Left ventricle myocardium inferior (tissue), 1 donor: Measurements from ENCODE around the gene PLXNA2. TPM values are rescaled to one million over a fixed set of nuclear protein-coding genes. Genes with fewer than 3 reads are reported as not detected.
A peak's percentile ranks its signal among the peaks of the same experiment; 100 is the strongest.

Experiments used
- DNase-seq: peaks from one replicate; pipeline ENCODE4 v3.0.0-alpha.2; 2020
- H3K27ac ChIP-seq: fragments of 200-600 bp; replicated peaks from 2 replicates; pipeline ENCODE4 v1.8.0; 2021
- H3K27me3 ChIP-seq: fragments of 200-600 bp; 2 replicates; pipeline ENCODE4 v1.8.0; 2021; ENCODE audit warnings: low read depth
- H3K36me3 ChIP-seq: fragments of 200-600 bp; 2 replicates; pipeline ENCODE4 v1.8.0; 2021
- H3K4me1 ChIP-seq: fragments of 200-600 bp; 2 replicates; pipeline ENCODE4 v1.8.0; 2021
- H3K4me3 ChIP-seq: fragments of 200-600 bp; 2 replicates; pipeline ENCODE4 v1.8.0; 2021; ENCODE audit warnings: mild to moderate bottlenecking, moderate library complexity
- H3K9me3 ChIP-seq: fragments of 200-600 bp; replicated peaks from 2 replicates; pipeline ENCODE4 v1.8.0; 2021
- intact Hi-C: fragments of 100-400 bp; cut with micrococcal nuclease; formaldehyde crosslinking; loops from one replicate; pipeline ENCODE4 v1.11.0; 2022
- total RNA-seq: library from RNA; stranded (reverse); fragmentation: NEBNext Ultra II Directional; extraction: Animal tissue kit (Norgen Biotek cat#: 25700); gene quantifications from one replicate; pipeline ENCODE4 v1.2.1, GENCODE V29; 2021
- TF ChIP-seq, protein P1 (sequence below): fragments of 200-600 bp; IDR thresholded peaks from 2 replicates; pipeline ENCODE4 v1.8.0; 2021; ENCODE audit warnings: antibody characterized with exemption, mild to moderate bottlenecking, borderline replicate concordance
- donor health status: DM: no; HTN: yes; CAD: no; lungs with severe emphysema.

The PLXNA2 gene
- total RNA-seq, 1 donor from 2014 or later = 29.1 TPM

DNA sequence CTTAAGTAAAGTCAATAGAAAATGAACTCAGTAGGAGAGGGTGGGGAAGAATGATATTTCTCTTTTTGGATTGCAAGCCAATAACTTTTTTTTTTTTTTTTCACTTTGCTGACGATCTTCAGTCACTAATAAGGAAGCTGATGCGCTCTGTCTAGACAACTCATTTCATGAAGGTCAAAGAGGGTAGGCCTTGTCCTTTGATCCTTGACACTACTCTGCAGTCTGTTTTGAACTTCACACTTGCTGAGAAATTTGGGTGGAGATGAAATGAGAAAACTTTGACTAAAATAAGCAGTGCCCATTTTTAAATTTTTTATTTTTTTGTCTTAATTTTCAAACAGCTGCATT is 20.9 kb upstream of the PLXNA2 start:
- TF ChIP-seq, protein P1, sequence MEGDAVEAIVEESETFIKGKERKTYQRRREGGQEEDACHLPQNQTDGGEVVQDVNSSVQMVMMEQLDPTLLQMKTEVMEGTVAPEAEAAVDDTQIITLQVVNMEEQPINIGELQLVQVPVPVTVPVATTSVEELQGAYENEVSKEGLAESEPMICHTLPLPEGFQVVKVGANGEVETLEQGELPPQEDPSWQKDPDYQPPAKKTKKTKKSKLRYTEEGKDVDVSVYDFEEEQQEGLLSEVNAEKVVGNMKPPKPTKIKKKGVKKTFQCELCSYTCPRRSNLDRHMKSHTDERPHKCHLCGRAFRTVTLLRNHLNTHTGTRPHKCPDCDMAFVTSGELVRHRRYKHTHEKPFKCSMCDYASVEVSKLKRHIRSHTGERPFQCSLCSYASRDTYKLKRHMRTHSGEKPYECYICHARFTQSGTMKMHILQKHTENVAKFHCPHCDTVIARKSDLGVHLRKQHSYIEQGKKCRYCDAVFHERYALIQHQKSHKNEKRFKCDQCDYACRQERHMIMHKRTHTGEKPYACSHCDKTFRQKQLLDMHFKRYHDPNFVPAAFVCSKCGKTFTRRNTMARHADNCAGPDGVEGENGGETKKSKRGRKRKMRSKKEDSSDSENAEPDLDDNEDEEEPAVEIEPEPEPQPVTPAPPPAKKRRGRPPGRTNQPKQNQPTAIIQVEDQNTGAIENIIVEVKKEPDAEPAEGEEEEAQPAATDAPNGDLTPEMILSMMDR = no peak
- peaks cover 9% of the 10 kb centered on the region for H3K9me3 ChIP-seq
- no peak overlapping the region for H3K27ac ChIP-seq
- H3K36me3 ChIP-seq = no peaks in the 10 kb centered on the region
- intact Hi-C loops = no loop called here
- peaks cover 40% of the 10 kb centered on the region for H3K27me3 ChIP-seq
- DNase-seq = no peak
- H3K4me1 ChIP-seq = peaks cover 5% of the 10 kb centered on the region
- no peak overlapping the region for H3K4me3 ChIP-seq

DNA sequence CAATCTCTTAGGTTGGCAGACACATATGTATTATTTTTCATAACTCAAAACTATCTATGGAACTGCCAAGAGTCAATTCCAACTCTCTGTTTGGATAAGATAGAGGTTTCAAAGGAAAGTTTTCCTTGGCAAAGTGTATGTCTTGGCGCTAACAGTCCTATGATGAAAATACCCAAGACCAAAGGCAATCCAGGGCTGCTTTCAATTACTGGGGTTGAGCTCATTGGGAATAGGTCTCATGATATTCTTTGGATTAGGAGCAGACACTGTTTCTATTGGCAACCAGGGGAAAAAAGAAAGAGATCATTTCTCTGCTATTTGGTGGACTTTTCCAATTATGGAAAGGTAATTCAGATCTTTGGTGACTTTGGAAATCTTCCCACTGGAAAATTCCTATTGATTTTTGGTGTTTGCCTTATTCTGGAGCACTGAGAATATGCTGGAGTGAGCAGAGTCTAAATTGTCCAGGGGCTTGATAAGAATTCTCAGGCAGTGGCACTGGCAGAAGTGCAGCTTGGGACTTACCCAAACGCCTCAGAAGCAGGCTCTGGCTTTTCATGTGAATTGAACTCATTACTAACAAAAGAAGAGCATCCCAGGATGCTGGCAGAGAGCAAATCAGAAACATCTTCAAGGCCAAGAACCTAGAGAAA is 20.4 kb upstream of the PLXNA2 start:
- TF ChIP-seq, protein P1 = no peak
- peak; percentile 24 for DNase-seq
- intact Hi-C loops = no loop called here

DNA sequence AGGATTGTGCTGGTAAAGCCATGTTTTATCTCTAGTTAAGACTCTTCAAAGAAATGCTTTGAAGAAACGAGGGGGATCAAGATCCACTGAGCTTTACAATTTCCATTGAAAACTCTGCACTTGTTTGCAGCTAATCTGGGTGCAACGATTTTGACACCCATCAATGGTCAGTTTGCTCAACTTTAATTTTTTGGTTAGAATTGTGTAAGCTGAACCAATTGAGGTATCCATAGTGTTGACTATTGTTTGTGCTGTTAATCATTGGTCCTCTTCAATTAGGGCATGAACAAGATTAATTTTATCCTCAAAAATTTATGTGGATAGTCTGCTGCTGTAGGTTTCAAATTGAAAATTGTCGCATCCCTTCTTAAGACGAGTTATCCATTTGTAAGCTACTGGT is 17.7 kb upstream of the PLXNA2 start:
- DNase-seq = no peak
- no peaks in the 10 kb centered on the region for H3K4me1 ChIP-seq
- peaks cover 14% of the 10 kb centered on the region for H3K9me3 ChIP-seq
- no peaks in the 10 kb centered on the region for H3K36me3 ChIP-seq
- intact Hi-C loops = no loop called here
- no peak overlapping the region for H3K4me3 ChIP-seq
- H3K27ac ChIP-seq = no peak overlapping the region
- peaks cover 19% of the 10 kb centered on the region for H3K27me3 ChIP-seq
- TF ChIP-seq, protein P1 = no peak

More for the DNA sequence above, 20.4 kb upstream of the PLXNA2 start:
- H3K36me3 ChIP-seq = no peaks in the 10 kb centered on the region
- peaks cover 35% of the 10 kb centered on the region for H3K27me3 ChIP-seq
- peaks cover 14% of the 10 kb centered on the region for H3K9me3 ChIP-seq
- H3K4me3 ChIP-seq = no peak overlapping the region
- H3K4me1 ChIP-seq = peaks cover 5% of the 10 kb centered on the region
- no peak overlapping the region for H3K27ac ChIP-seq

DNA sequence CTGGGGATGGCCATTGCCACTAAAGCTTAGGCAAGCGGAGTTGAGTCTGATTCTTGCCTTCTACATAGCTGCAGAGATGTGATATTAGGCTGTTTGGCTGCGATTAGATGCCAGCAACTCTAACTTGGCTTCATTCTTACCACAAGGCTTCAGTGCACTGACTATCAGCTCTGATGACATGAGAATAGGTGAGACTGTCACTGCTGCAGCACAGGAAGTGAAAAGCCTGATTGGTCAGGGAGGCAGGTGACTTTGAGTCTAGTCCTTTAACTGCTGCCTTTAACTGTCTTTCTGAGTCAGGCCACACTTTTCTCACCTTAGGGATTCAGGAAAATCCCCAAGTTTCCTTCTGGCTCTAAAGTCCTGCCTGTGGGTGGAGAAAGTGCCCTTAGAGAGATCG is 14.1 kb upstream of the PLXNA2 start:
- DNase-seq = no peak
- TF ChIP-seq, protein P1 = no peak
- Histone ChIP-seq H3K4me3 (no peak overlapping the region), H3K27ac (no peak overlapping the region), H3K9me3 (peaks cover 14% of the 10 kb centered on the region), H3K4me1 (no peaks in the 10 kb centered on the region), H3K36me3 (no peaks in the 10 kb centered on the region), H3K27me3 (peaks cover 9% of the 10 kb centered on the region)
- intact Hi-C loops = no loop called here

DNA sequence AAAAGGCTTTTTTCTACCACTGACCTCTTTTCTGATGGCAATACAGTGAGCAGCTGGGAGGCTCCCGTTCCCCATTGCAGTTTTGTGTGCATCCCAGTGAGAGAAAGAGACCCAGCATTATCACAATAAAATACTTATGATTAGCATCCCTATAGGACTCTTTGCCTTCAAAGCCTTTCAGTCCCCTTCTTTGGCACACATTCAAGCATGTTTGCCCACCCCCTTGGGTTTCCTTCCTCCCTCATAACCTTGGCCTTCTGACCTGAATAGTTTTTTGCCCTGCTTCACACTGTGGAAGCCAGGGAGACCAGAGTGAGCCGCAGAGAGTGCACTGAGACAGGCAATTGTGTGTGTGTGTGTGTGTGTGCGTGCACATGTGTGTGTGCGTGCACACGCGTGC is 13.2 kb upstream of the PLXNA2 start:
- no peak for DNase-seq
- Histone ChIP-seq H3K27ac (no peak overlapping the region), H3K9me3 (peaks cover 14% of the 10 kb centered on the region)

More for the DNA sequence above, 13.2 kb upstream of the PLXNA2 start:
- intact Hi-C loops = no loop called here
- Histone ChIP-seq H3K4me1 (peaks cover 5% of the 10 kb centered on the region), H3K4me3 (no peak overlapping the region), H3K27me3 (peaks cover 18% of the 10 kb centered on the region), H3K36me3 (no peaks in the 10 kb centered on the region)
- TF ChIP-seq, protein P1 = no peak
